Uterus (tissue), 2 donors: ENCODE measurements around the gene DSG1.

ENCODE experiments used
- CTCF ChIP-seq, 4 experiments: fragments of 200-600 bp in 2 of 4; fragments of 450-650 bp in 2 of 4; sonication (generic) in 2 of 4; IDR thresholded peaks; one replicate each; pipeline ENCODE4 v1.5.1; 2016 to 2019; ENCODE audit warnings: antibody characterized with exemption in 4 of 4, mild to moderate bottlenecking in 2 of 4, moderate library complexity in 1 of 4
- POLR2A ChIP-seq, 2 donors: fragments of 450-650 bp; IDR thresholded peaks; one replicate each; pipeline ENCODE4 v1.6.1; 2016; ENCODE audit warnings: antibody characterized with exemption in 2 of 2, mild to moderate bottlenecking in 1 of 2, moderate library complexity in 1 of 2

GRCh38 chr18:31373641-31374040 is 55.7 kb downstream of the DSG1 start:
- TF ChIP-seq POLR2A (IDR thresholded peaks at IDR 0.05): no peak
- no peak for TF ChIP-seq CTCF (IDR thresholded peaks at IDR 0.05)
